Heart left ventricle (tissue), 16 donors: ENCODE results near the gene DCAF17. TPM values are rescaled to one million over a fixed set of nuclear protein-coding genes. Genes with fewer than 3 reads are reported as not detected.
A peak's percentile ranks its signal among the peaks of the same experiment; 100 is the strongest.

Experiments
- ATAC-seq, 4 donors: fragments of 200-7000 bp; cut with Tn5 transposase; one replicate each; pipeline ENCODE4 v1.9.1; 2020 to 2022; ENCODE audit warnings: moderate library complexity in 4 of 4, mild to moderate bottlenecking in 3 of 4, moderate number of reproducible peaks in 1 of 4
- DNase-seq, 5 donors: peaks; one replicate each; pipeline ENCODE4 v3.0.0-alpha.2; 2020
- H3K27ac ChIP-seq, 12 donors: fragments of 200-600 bp; sonication (generic) in 4 of 12; one replicate each; pipeline versions ENCODE4 v1.5.0 to v1.8.0; 2016 to 2022; ENCODE audit warnings: mild to moderate bottlenecking in 2 of 12
- H3K27me3 ChIP-seq, 9 donors: fragments of 200-600 bp; sonication (generic) in 2 of 9; one replicate each; pipeline versions ENCODE4 v1.5.1 to v1.8.0; 2016 to 2022; ENCODE audit warnings: mild to moderate bottlenecking in 3 of 9
- H3K36me3 ChIP-seq, 9 donors: fragments of 200-600 bp; sonication (generic) in 2 of 9; one replicate each; pipeline versions ENCODE4 v1.5.0 to v1.8.0; 2018 to 2022; ENCODE audit warnings: mild to moderate bottlenecking in 2 of 9
- H3K4me1 ChIP-seq, 12 donors: fragments of 200-600 bp; sonication (generic) in 4 of 12; one replicate each; pipeline versions ENCODE4 v1.5.0 to v1.8.0; 2016 to 2022; ENCODE audit warnings: mild to moderate bottlenecking in 3 of 12
- H3K4me3 ChIP-seq, 12 donors: fragments of 200-600 bp; sonication (generic) in 4 of 12; one replicate each; pipeline versions ENCODE4 v1.5.0 to v1.8.0; 2017 to 2022; ENCODE audit warnings: mild to moderate bottlenecking in 9 of 12, moderate library complexity in 4 of 12
- H3K9me3 ChIP-seq, 12 donors: fragments of 200-600 bp; sonication (generic) in 4 of 12; one replicate each; pipeline versions ENCODE4 v1.5.0 to v1.8.0; 2016 to 2022; ENCODE audit warnings: mild to moderate bottlenecking in 1 of 12
- CTCF ChIP-seq, 12 donors: fragments of 200-600 bp; sonication (generic) in 4 of 12; IDR thresholded peaks; one replicate each; pipeline versions ENCODE4 v1.5.0 to v1.8.0; 2018 to 2022; ENCODE audit warnings: antibody characterized with exemption in 12 of 12, mild to moderate bottlenecking in 5 of 12
- POLR2A ChIP-seq, 2 donors: fragments of 450-650 bp; IDR thresholded peaks; one replicate each; pipeline ENCODE4 v1.6.1; 2017; ENCODE audit warnings: antibody characterized with exemption in 2 of 2, mild to moderate bottlenecking in 2 of 2, moderate library complexity in 2 of 2
- WGBS, 4 donors: extraction: QIAGEN DNeasy Blood & Tissue Kit in 2 of 4; methylation state at CpG; one replicate each; pipeline versions ENCODE4 v1.1.5 to v1.1.7; 2013 to 2018; 5-methylcytosine and 5-hydroxymethylcytosine counted together
- intact Hi-C, 10 donors: fragments of 100-400 bp; cut with DNase I; formaldehyde crosslinking; loops; one replicate each; pipeline versions ENCODE4 v1.11.1 to v1.14.2; 2022
- polyA plus RNA-seq, 2 donors: library from polyadenylated mRNA; stranded (reverse); fragments of 200-250 nt; gene quantifications; one replicate each; pipeline ENCODE4 v1.2.3, GENCODE V29; 2013
- total RNA-seq, 9 donors: library from RNA; depleted of rRNA in 2 of 9; stranded (reverse); fragments of >200 nt in 2 of 9; fragmentation: NEBNext Ultra II Directional in 3 of 9; extraction: Animal tissue kit (Norgen Biotek cat#: 25700) in 3 of 9; gene quantifications; one replicate each; pipeline versions ENCODE4 v1.1.0 to v1.2.4, GENCODE V29; 2016 to 2023
- donor health status: ischemic (EF 13 %, LVEDD 7.1; RV severe dilation, severe dysfunction).
- donor health status: healthy with polysubstance abuse.
- donor health status: DM: no; HTN: yes; CAD: no.
- donor health status: DM: no; HTN: no; CAD: no.
- donor health status: ischemic (EF 25% LVEDD 6.9; RV normal size, moderate dysfunction).
- donor health status: ischemic (EF 25% LVEDD 5.7; RV mildly dilated, moderate dysfunction).
- donor health status: healthy.
- donor health status: DM: yes; HTN: yes; CAD: no.
- donor health status: ischemic (EF 35%, LVEDD 5.7; RV mildly dilated, moderate dysfunction).
- donor health status: nonischemic (EF 11% LVEDD 7.7; RV severe dilation, severe dysfunction).
- donor health status: DM: yes; HTN: yes; CAD: no.
- donor health status: PGD.
- donor health status: ischemic (EF 29% LVEDD 5.4; RV normal size, mild dysfunction).
- donor health status: nonischemic (EF 23%, LVEDD 6.1; RV moderate dilation, normal function).

DCAF17 gene
- total and polyA plus RNA-seq, 11 donors, result 2.2 to 16.7 (median 7.6) TPM

- H3K4me3 ChIP-seq, result no peak overlapping the region
- H3K9me3 ChIP-seq, result no peaks in the 10 kb centered on the region
- no peak for DNase-seq
- TF ChIP-seq CTCF (IDR thresholded peaks at IDR 0.05) (no peak), POLR2A (IDR thresholded peaks at IDR 0.05) (no peak)
- ATAC-seq, result no peak
- H3K36me3 ChIP-seq, result no peaks in the 10 kb centered on the region
- no peaks in the 10 kb centered on the region for H3K27me3 ChIP-seq
- 89 to 91% (median 90%) methylated on average over 3 of the region's 3 CpGs for WGBS, 4 donors
- H3K4me1 ChIP-seq, result peaks cover 0 to 8% (median 0%) of the 10 kb centered on the region in 12 donors
- intact Hi-C loops, result no loop called here
- H3K27ac ChIP-seq, result no peak overlapping the region
Observed at GRCh38 chr2:171514908-171515582, 81.0 kb downstream of the DCAF17 start.

DNA sequence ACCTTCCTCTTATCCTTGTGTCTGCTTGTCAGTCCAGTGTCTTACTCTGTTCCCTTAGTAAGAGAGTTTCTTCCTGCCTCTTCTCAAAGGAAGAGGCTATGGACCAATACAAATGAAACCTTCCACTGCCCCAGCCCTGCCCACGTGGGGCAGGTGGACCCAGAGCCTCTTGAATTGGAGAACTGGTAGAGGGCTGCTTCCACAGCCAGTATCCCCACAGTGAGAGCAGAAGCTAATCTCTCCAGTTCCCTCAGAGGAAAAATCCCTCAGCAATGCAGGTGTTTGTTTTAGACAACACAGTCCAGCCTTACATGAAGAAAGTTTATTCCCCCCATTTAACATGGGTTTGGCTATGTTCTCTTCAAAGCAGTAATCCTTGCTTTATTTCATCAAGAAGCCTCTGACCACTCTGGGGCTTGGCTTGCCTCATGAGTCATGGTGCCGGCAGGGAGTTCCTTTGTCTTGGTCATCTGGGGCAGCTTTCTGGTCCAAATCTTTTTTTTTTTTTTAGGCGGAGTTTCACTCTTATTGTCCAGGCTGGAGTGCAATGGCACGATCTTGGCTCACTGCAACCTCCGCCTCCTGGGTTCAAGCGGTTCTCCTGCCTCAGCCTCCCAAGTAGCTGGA is 81.8 kb downstream of the DCAF17 start:
- Histone ChIP-seq H3K4me1 (peaks cover 0 to 15% (median 0%) of the 10 kb centered on the region in 12 donors), H3K27ac (no peak overlapping the region), H3K27me3 (no peaks in the 10 kb centered on the region), H3K9me3 (no peaks in the 10 kb centered on the region), H3K36me3 (no peaks in the 10 kb centered on the region), H3K4me3 (no peak overlapping the region)
- DNase-seq, result no peak
- ATAC-seq, result no peak
- TF ChIP-seq CTCF (IDR thresholded peaks at IDR 0.05), result no peak
- TF ChIP-seq POLR2A (IDR thresholded peaks at IDR 0.05), result no peak
- WGBS, 4 donors, result 75 to 83% (median 76%) methylated on average over 6 of the region's 6 CpGs
- intact Hi-C loops, result no loop called here

DNA sequence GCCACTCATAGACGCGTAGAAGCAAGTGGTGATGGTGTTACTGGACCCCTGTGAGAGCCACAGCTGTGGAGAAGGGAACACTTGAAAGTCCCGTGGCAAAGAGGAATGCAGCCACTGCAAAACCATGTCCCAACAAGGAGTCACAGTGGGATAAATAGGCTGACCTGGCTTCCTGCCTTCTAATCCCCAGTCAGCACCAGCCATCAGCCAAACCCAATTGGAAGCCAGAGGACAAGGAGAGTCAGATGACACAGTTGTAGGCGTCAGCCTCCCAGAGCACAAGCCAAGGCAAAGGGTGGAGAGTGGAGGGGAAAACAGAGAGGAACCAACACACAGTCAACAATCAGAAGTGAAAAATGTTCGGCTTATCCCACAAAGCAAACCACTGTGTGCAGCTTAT is 82.8 kb downstream of the DCAF17 start:
- H3K27ac ChIP-seq, result no peak overlapping the region
- ATAC-seq (peak in 1 of 4 donors; percentile 11), DNase-seq (no peak)
- H3K27me3 ChIP-seq, result no peaks in the 10 kb centered on the region
- H3K36me3 ChIP-seq, result no peaks in the 10 kb centered on the region
- peaks cover 0 to 25% (median 6%) of the 10 kb centered on the region in 12 donors for H3K4me1 ChIP-seq
- TF ChIP-seq POLR2A (IDR thresholded peaks at IDR 0.05) (no peak), CTCF (IDR thresholded peaks at IDR 0.05) (no peak)
- WGBS, 4 donors, result 70 to 83% (median 80%) methylated on average over 5 of the region's 5 CpGs
- H3K4me3 ChIP-seq, result no peak overlapping the region
- intact Hi-C loops, result no loop called here
- H3K9me3 ChIP-seq, result no peaks in the 10 kb centered on the region

DNA sequence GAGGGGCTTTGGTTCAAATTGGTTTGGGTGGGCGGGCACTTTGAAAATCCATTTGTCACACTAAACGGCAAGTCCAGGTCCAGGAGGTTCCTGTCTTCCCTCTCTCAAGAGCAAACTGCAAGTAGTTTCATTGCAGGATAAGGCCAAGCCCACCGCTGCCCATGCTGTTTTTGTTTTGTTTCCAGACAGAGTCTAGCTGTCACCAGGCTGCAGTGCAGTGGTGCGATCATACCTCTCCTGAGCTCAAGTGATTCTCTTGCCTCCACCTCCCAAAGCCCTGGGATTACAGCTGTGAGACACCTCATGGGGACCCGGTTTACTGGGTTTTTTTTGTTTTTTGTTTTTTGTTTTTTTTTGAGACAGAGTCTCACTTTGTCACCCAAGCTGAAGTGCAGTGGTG is 86.4 kb downstream of the DCAF17 start:
- intact Hi-C loops, result loop anchor here in 6 of 10 donors (5.0 to 10.0 kb wide), 3 partner anchors 86 to 167 kb away; partner anchors contain the start of genes DCAF17 (in 6 of the 6), METTL8 (in 6 of the 6) and DYNC1I2 (in 1 of the 6)
- 67 to 80% (median 70%) methylated on average over 5 of the region's 5 CpGs for WGBS, 4 donors
- ATAC-seq, result no peak

More for the DNA sequence above, 86.4 kb downstream of the DCAF17 start:
- H3K9me3 ChIP-seq, result no peaks in the 10 kb centered on the region
- no peaks in the 10 kb centered on the region for H3K36me3 ChIP-seq
- TF ChIP-seq POLR2A (IDR thresholded peaks at IDR 0.05) (no peak), CTCF (IDR thresholded peaks at IDR 0.05) (no peak)
- no peaks in the 10 kb centered on the region for H3K27me3 ChIP-seq
- H3K27ac ChIP-seq, result no peak overlapping the region
- no peak for DNase-seq
- H3K4me1 ChIP-seq, result peaks cover 0 to 40% (median 20%) of the 10 kb centered on the region in 12 donors
- H3K4me3 ChIP-seq, result no peak overlapping the region
